Spleen (tissue), 3 donors: ENCODE data around the gene NMRK2.
"Not testable (repeated sequence)": the region's sequence is repeated elsewhere in the genome, so short reads cannot be mapped to it uniquely, and the experiment has no call there.

Experiments used
- POLR2A ChIP-seq, 3 donors: fragments of 450-650 bp; IDR thresholded peaks; one replicate each; pipeline ENCODE4 v1.5.1; 2017; ENCODE audit warnings: antibody characterized with exemption in 3 of 3, mild to moderate bottlenecking in 1 of 3
- POLR2AphosphoS5 ChIP-seq, 3 donors: sonication (generic); formaldehyde crosslinking; IDR thresholded peaks; one replicate each; pipeline ENCODE4 v1.5.1; 2017; ENCODE audit warnings: antibody characterized with exemption in 3 of 3

DNA sequence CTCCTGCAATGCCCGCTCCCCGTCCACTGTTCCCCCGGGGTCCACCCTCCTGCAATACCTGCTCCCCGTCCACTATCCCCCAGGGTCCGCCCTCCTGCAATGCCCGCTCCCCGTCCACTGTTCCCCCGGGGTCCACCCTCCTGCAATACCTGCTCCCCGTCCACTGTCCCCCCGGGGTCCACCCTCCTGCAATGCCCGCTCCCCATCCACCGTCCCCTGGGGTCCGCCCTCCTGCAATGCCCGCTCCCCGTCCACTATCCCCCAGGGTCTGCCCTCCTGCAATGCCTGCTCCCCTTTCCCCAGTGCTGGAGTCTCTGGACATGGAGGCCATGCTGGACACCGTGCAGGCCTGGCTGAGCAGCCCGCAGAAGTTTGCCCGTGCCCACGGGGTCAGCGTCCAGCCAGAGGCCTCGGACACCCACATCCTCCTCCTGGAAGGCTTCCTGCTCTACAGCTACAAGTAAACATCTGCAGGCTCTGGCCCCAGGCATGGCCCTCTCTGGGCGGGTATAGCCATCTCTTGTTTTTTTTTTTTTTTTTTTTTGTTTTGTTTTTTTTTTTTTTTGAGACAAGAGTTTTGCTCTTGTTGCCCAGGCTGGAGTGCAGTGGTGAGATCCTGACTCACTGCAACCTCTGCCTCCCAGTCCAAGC, 5.6 kb downstream of the NMRK2 start:
- TF ChIP-seq POLR2AphosphoS5, POLR2A (IDR thresholded peaks at IDR 0.05): not testable (repeated sequence)
